Gastroesophageal sphincter (tissue), 3 donors: ENCODE data around the gene DNAAF3.

Experiments
- CTCF ChIP-seq, 4 experiments: fragments of 200-600 bp in 2 of 4; fragments of 450-650 bp in 2 of 4; sonication (generic) in 1 of 4; IDR thresholded peaks; one replicate each; pipeline ENCODE4 v1.5.1; 2017 to 2019; ENCODE audit warnings: antibody characterized with exemption in 4 of 4, mild to moderate bottlenecking in 2 of 4, moderate library complexity in 2 of 4
- EP300 ChIP-seq: sonication (generic); formaldehyde crosslinking; IDR thresholded peaks from one replicate; pipeline ENCODE4 v1.6.1; 2017; ENCODE audit warnings: antibody characterized with exemption, mild to moderate bottlenecking
- POLR2A ChIP-seq, 2 donors: fragments of 450-650 bp; IDR thresholded peaks; one replicate each; pipeline ENCODE4 v1.6.1; 2017; ENCODE audit warnings: antibody characterized with exemption in 2 of 2, mild to moderate bottlenecking in 2 of 2, moderate library complexity in 1 of 2
- POLR2AphosphoS5 ChIP-seq: sonication (generic); formaldehyde crosslinking; IDR thresholded peaks from one replicate; pipeline ENCODE4 v1.6.1; 2017; ENCODE audit warnings: antibody characterized with exemption

- TF ChIP-seq CTCF (IDR thresholded peaks at IDR 0.05) = peak in 3 of 4 experiments; percentile 52 to 79 (median 70)
- no peak for TF ChIP-seq POLR2A (IDR thresholded peaks at IDR 0.05)
- TF ChIP-seq EP300 = no peak
- no peak for TF ChIP-seq POLR2AphosphoS5
Observed at GRCh38 chr19:55160128-55160985, 6.1 kb downstream of the DNAAF3 start.
